ENCODE data around the gene ME3. TPM values are rescaled to one million over a fixed set of nuclear protein-coding genes. Genes with fewer than 3 reads are reported as not detected.

The ME3 gene
- total RNA-seq, 1 experiment from 2014 or later = 1.8 TPM

DNA sequence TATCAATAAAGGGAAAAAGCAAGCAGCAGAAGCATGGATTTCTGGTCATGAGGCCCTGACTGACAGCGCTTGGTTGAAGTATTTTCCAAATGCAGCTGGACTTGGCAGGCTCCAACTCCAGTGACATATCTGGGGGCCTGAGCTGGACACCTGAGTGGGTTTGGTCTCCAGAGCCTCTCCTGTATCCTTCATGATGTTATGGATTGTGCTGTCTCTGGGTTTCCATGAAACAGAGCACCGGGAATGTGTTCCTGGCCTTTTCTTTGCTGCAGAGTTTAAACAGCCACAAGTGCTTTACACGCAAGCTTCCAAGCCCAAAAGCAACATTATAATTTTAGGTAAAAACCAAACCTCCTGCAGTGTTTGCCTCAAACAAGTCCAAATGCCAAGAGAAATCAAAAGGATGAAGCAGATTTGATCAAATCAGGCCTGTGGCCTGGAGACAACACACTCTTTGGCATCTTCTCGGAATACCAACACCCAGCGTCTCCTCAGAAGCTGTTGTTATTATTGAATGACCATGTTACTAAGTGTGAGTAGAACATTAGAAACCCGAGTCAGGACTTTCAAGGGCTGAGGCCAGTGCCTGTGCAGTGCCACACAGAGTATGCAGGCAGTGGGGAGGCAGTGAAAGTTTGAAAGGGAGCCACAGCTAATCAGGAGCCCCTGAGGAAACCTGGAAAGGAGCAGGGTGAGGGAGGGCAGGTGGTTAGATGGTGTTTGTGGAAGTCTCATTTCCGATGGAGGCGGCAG is 42.0 kb downstream of the ME3 start (continued):
- TF ChIP-seq NFYB (CRISPR knock-in tag; conservative IDR thresholded peaks at IDR 0.05; ENCODE audit: low read depth) = no peak

DNA sequence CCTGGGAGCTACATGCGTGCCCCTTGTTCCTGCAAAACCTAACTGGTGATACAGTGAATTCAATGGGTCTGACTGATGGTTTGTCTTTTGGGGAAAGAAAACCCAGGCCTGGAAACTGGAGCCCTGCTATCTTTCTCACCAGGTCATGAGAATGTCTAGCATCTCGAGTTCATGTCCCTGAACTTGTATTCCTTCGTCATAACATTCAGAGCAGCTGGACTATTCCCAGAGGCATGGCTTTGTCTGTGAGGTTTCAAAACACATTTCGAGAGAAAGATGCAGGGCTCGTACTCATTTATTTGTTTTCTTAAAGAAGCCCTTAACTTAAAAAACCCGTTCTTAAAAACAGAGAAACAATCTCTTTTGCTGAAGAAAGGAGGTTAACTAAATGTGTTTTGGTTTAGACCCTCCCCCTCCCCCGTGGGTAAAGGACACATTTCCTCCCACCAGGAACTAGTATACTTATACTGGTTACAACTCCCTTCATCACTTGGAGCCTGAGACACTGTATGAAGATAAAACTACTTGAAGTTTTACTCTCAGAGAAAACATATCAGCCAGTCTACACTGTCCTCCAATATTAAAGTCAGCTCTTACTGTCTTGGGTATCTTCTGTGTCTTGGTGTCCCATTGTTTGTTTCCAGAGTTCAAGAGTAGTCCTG is 43.2 kb downstream of the ME3 start:
- Mint-ChIP-seq H3K4me1 (peaks cover 3% of the 10 kb centered on the region; the same call in 1 of the 2 replicates), H3K4me3 (no peak overlapping the region), H3K27ac (no peak overlapping the region), H3K36me3 (no peaks in the 10 kb centered on the region), H3K27me3 (ENCODE audit: low read depth) (no peaks in the 10 kb centered on the region), H3K9me3 (no peaks in the 10 kb centered on the region)
- ChIA-PET CTCF (interaction anchor here (1.0 to 1.4 kb wide), 1 partner anchor 21 kb away, joined by 4 to 7 read pairs; no protein-coding TSS in a partner anchor), POLR2A (no interaction called here)
- DNase-seq (ENCODE audit: low spot score) (no peak), ATAC-seq (no peak)
- no peak for TF ChIP-seq SOX15 (CRISPR knock-in tag; IDR thresholded peaks at IDR 0.05)
- no peak for TF ChIP-seq NR1H2 (CRISPR knock-in tag; IDR thresholded peaks at IDR 0.05)
- no peak for TF ChIP-seq SMAD4 (CRISPR knock-in tag; IDR thresholded peaks at IDR 0.05)
- no peak for TF ChIP-seq ZNF281 (CRISPR knock-in tag; IDR thresholded peaks at IDR 0.05)
- no peak for TF ChIP-seq RORB (CRISPR knock-in tag; IDR thresholded peaks at IDR 0.05)
- TF ChIP-seq, protein P1, sequence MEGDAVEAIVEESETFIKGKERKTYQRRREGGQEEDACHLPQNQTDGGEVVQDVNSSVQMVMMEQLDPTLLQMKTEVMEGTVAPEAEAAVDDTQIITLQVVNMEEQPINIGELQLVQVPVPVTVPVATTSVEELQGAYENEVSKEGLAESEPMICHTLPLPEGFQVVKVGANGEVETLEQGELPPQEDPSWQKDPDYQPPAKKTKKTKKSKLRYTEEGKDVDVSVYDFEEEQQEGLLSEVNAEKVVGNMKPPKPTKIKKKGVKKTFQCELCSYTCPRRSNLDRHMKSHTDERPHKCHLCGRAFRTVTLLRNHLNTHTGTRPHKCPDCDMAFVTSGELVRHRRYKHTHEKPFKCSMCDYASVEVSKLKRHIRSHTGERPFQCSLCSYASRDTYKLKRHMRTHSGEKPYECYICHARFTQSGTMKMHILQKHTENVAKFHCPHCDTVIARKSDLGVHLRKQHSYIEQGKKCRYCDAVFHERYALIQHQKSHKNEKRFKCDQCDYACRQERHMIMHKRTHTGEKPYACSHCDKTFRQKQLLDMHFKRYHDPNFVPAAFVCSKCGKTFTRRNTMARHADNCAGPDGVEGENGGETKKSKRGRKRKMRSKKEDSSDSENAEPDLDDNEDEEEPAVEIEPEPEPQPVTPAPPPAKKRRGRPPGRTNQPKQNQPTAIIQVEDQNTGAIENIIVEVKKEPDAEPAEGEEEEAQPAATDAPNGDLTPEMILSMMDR (IDR thresholded peaks at IDR 0.05) = no peak
- TF ChIP-seq KAT7 (CRISPR knock-in tag; IDR thresholded peaks at IDR 0.05; ENCODE audit: borderline replicate concordance) = no peak
- TF ChIP-seq NFATC4 (CRISPR knock-in tag; IDR thresholded peaks at IDR 0.05) = no peak
- no peak for TF ChIP-seq HMGXB4 (CRISPR knock-in tag; IDR thresholded peaks at IDR 0.05)
- TF ChIP-seq, protein P2, sequence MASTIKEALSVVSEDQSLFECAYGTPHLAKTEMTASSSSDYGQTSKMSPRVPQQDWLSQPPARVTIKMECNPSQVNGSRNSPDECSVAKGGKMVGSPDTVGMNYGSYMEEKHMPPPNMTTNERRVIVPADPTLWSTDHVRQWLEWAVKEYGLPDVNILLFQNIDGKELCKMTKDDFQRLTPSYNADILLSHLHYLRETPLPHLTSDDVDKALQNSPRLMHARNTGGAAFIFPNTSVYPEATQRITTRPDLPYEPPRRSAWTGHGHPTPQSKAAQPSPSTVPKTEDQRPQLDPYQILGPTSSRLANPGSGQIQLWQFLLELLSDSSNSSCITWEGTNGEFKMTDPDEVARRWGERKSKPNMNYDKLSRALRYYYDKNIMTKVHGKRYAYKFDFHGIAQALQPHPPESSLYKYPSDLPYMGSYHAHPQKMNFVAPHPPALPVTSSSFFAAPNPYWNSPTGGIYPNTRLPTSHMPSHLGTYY (CRISPR knock-in tag; IDR thresholded peaks at IDR 0.05) = no peak
- TF ChIP-seq, protein P3, sequence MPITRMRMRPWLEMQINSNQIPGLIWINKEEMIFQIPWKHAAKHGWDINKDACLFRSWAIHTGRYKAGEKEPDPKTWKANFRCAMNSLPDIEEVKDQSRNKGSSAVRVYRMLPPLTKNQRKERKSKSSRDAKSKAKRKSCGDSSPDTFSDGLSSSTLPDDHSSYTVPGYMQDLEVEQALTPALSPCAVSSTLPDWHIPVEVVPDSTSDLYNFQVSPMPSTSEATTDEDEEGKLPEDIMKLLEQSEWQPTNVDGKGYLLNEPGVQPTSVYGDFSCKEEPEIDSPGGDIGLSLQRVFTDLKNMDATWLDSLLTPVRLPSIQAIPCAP (CRISPR knock-in tag; IDR thresholded peaks at IDR 0.05) = no peak
- TF ChIP-seq ZNF263 (CRISPR knock-in tag; IDR thresholded peaks at IDR 0.05; ENCODE audit: low read depth) = no peak
